Activated B cell treated with CpG ODN at 0.5 μM for 24 hours (primary cell): ENCODE data around the gene NUDT1. TPM values are rescaled to one million over a fixed set of nuclear protein-coding genes. Genes with fewer than 3 reads are reported as not detected.

ENCODE experiments used
- ATAC-seq: fragments of 200-7000 bp; cut with Tn5 transposase; one replicate; pipeline ENCODE4 v1.10.0; 2021; ENCODE audit warnings: low read depth, mild to moderate bottlenecking, moderate library complexity
- CTCF ChIA-PET: fragments of 350-600 bp; sonication (Branson Sonifier 250); formaldehyde crosslinking; loops from one replicate; lab custom pipeline; 2021; ENCODE audit warnings: antibody characterized with exemption; lab: Charles Lee
- POLR2A ChIA-PET: fragments of 350-600 bp; sonication (Branson Sonifier 250); formaldehyde crosslinking; loops from one replicate; lab custom pipeline; 2021; ENCODE audit warnings: antibody characterized with exemption; lab: Charles Lee
- DNase-seq: peaks from one replicate; pipeline ENCODE4 v3.0.0; 2022
- H3K27ac Mint-ChIP-seq: one replicate; pipeline ENCODE4 v1.8.0; 2020; ENCODE audit warnings: mixed read lengths
- H3K27me3 Mint-ChIP-seq: one replicate; pipeline ENCODE4 v1.8.0; 2021; ENCODE audit warnings: mixed read lengths
- H3K36me3 Mint-ChIP-seq: one replicate; pipeline ENCODE4 v1.8.0; 2021; ENCODE audit warnings: low read depth, mixed read lengths
- H3K4me1 Mint-ChIP-seq: one replicate; pipeline ENCODE4 v1.8.0; 2021; ENCODE audit warnings: mixed read lengths
- H3K4me3 Mint-ChIP-seq: one replicate; pipeline ENCODE4 v1.8.0; 2020; ENCODE audit warnings: mild to moderate bottlenecking, mixed read lengths
- H3K9me3 Mint-ChIP-seq: one replicate; pipeline ENCODE4 v1.8.0; 2020; ENCODE audit warnings: mixed read lengths
- intact Hi-C: fragments of 100-400 bp; cut with micrococcal nuclease; formaldehyde crosslinking; loops from one replicate; pipeline ENCODE4 v1.15.1; 2024
- total RNA-seq: library from RNA; stranded (reverse); gene quantifications from 2 replicates; pipeline ENCODE4 v1.2.3, GENCODE V29; 2022
- TF ChIP-seq, protein P1 (sequence below): fragments of 200-600 bp; IDR thresholded peaks from one replicate; pipeline ENCODE4 v1.8.0; 2022; ENCODE audit warnings: antibody characterized with exemption, mild to moderate bottlenecking

Gene NUDT1
- total RNA-seq, result 38.0 and 42.6 TPM in 2 replicates

DNA sequence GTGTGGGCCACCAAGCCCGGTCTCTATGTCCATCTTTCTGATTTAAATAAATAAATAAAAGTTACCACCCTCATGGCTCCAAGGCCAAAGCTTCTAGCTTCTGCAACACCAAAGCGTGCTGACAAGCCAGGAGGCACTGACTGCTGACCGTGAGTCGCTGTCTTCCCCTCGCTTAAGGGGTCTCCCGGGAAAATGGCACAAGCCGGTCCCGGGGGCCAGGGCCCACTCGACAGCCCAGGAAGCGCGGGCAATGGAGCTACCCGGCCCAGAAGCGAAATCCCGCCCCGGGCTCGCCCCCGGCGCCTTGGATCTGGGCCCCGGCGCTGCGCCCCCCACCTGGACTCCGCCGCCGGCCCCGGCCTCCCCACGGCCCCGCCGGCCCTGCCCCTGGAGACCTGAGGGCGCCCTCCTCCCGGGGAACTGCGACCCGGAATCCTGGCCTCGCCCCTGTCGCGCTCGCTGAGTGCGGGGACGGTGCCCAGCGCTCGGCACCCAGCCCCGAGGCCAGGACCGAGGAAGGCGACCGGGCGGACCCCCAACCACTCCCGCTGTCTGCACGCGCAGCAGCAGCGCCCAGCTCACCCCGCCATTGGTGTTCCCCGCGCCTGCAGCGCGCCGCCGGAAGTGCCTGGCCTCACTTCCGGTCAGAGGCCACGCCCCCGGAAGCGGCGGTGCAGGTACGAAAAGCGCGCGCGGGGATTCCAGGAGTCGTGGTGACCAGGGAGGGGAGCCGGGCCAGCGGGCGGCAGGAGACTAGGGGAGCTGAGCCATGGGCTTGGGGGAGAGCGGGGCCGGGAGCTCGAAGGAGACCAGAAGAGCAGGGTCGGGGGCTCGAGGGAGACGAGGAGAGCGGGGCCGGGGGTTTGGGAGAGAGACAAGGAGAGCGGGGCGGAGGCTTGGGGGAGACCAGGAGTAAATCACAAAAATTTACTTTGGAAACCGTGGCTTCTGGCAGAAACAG is at the start of gene NUDT1, which contains the start of gene MRM2:
Gene NUDT1 (plus strand): TSS at position 647 of the 961 bp plus-strand sequence. CDS start 2,349 bp downstream, outside the sequence.
Gene MRM2 (minus strand): TSS at position 626 of the 961 bp plus-strand sequence. CDS start 36 bp downstream, at position 590.
- Mint-ChIP-seq H3K4me1 (peaks cover 71% of the 10 kb centered on the region), H3K36me3 (peaks cover 31% of the 10 kb centered on the region), H3K4me3 (peak within 1 kb of the TSS; percentile 90), H3K27ac (peak within 1 kb of the TSS; percentile 89), H3K9me3 (no peaks in the 10 kb centered on the region), H3K27me3 (no peaks in the 10 kb centered on the region)
- ATAC-seq (peak; percentile 25), DNase-seq (peak; percentile 73)
- TF ChIP-seq, protein P1, sequence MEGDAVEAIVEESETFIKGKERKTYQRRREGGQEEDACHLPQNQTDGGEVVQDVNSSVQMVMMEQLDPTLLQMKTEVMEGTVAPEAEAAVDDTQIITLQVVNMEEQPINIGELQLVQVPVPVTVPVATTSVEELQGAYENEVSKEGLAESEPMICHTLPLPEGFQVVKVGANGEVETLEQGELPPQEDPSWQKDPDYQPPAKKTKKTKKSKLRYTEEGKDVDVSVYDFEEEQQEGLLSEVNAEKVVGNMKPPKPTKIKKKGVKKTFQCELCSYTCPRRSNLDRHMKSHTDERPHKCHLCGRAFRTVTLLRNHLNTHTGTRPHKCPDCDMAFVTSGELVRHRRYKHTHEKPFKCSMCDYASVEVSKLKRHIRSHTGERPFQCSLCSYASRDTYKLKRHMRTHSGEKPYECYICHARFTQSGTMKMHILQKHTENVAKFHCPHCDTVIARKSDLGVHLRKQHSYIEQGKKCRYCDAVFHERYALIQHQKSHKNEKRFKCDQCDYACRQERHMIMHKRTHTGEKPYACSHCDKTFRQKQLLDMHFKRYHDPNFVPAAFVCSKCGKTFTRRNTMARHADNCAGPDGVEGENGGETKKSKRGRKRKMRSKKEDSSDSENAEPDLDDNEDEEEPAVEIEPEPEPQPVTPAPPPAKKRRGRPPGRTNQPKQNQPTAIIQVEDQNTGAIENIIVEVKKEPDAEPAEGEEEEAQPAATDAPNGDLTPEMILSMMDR, result no peak
- intact Hi-C loops, result loop anchor here (1.0 kb wide), 2 partner anchors 10 to 19 kb away; partner anchors contain the start of gene MAD1L1
- ChIA-PET CTCF (interaction anchor here (1.7 to 6.3 kb wide), 2 partner anchors 9 to 106 kb away, joined by 5 to 35 read pairs; partner anchors contain the start of gene MAD1L1), POLR2A (interaction anchor here (0.5 to 3.1 kb wide), 13 partner anchors 9 to 729 kb away, joined by 3 to 24 read pairs (median 5); partner anchors contain the start of genes MAD1L1 and SNX8)

DNA sequence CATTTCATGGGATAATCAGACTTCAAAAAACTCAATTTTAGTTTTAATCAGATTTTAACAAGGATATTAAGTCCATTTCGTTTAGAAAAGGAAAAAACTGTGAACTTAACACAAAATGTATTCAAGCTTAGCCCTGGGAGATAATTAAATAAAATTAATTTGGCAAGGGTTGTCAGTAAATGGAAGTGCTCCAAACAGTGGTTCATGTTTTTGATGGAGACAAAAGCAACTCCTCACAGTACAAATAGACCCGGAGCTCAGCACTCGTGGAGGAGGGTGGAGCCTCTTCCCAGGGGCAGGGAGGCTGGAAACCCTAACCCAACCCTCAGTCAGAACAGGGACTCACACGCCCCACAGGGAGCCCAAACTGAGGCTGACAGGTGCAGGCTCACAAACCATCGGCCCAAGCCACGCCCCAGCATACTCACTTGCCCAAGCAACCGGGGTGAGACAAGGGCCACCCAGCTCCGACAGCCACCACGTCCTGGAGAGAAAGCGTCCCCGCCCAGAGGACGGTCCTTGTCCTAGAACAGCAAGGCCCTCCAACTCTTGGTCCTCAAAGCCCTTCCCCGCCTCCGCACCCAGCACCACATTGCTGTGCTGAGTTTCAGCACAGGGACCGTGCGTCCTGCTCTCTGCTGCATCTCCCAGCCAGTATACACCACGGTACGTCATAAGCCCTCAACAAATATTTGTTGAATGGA is 49.0 kb upstream of the NUDT1 start:
- Mint-ChIP-seq H3K4me3 (no peak overlapping the region), H3K27ac (no peak overlapping the region), H3K9me3 (peaks cover 8% of the 10 kb centered on the region), H3K36me3 (peaks cover 56% of the 10 kb centered on the region), H3K27me3 (no peaks in the 10 kb centered on the region), H3K4me1 (no peaks in the 10 kb centered on the region)
- DNase-seq, result no peak
- CTCF ChIA-PET, result no interaction called here
- TF ChIP-seq, protein P1, result no peak
- POLR2A ChIA-PET, result no interaction called here
- intact Hi-C loops, result no loop called here
- no peak for ATAC-seq

DNA sequence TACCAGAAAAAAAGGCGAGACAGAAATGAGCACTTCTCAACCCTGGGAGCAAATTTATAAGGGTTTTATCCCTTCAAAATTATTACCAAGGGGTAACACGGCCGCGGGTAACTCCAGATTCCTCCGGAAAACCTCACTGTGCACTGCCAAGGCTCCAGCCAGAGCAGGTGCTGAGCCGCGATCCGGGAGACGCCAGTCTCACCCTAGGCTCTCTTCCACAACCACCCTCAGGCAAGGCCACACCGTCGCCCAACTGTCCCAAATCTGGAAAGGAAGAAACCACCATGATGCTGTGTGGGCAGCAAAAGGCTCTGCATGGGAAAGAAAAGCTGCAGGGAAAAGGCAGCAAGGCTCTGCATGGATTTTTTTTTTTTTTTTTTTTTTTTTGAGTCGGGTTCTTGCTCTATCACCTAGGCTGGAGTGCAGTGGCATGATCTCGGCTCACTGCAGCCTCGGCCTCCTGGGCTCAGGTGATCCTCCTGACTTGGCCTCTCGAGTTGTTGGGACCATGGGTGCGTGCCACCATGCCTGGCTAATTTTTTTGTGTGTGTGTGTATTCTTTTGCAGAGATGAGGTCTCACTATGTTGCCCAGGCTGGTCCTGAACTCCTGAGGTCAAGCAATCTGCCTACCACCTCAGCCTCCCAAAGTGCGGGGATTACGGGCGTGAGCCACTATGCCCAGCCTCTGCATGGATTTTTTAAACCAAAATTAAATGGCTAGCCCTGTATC is 48.3 kb upstream of the NUDT1 start:
- Mint-ChIP-seq H3K9me3 (peaks cover 8% of the 10 kb centered on the region), H3K4me1 (no peaks in the 10 kb centered on the region), H3K4me3 (no peak overlapping the region), H3K27me3 (no peaks in the 10 kb centered on the region), H3K36me3 (peaks cover 48% of the 10 kb centered on the region), H3K27ac (no peak overlapping the region)
- DNase-seq, result no peak
- TF ChIP-seq, protein P1, result no peak
- intact Hi-C loops, result no loop called here
- ChIA-PET POLR2A (no interaction called here), CTCF (no interaction called here)
- ATAC-seq, result no peak

DNA sequence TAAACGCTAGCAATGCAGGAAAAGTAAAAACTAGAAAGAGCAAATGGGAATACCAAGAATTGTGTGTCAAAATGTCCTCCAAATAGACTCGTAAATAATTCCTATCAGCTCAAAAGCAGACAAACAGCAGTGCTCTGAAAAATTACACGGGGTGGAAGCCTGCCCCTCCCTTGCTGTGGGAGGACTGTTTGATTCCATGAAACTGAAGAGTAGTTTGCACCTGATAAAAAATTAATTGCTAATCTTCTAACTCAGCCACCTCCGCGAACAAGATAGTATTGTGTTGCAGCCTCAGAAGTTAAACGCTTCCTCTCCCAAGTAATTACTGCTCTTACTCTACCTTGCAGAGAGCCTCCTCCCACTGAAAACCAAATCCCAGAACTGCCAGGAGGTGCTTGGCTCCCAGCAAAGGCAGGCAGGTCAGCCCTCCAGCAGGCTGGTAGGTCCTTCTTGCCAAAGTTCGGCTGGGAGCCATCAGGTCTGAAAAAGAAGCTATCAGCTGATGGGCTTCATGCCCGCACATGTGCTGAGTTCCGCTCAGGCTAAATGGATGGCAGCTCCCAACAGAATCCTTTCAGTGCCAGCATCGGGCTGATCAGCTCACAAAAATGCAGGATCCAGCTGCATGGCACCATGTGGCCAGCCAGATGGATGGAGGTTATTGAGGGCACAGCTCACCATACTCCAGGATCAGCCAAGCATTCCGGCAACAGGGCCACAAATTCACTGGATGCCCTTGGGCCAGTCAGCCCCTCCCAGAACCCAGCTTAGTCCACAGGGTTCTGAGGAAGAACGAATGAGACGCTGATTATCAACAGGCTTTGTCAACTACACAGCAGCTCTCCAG is 46.4 kb upstream of the NUDT1 start:
- Mint-ChIP-seq H3K4me3 (no peak overlapping the region), H3K9me3 (no peaks in the 10 kb centered on the region), H3K36me3 (peaks cover 51% of the 10 kb centered on the region), H3K4me1 (no peaks in the 10 kb centered on the region), H3K27me3 (no peaks in the 10 kb centered on the region), H3K27ac (no peak overlapping the region)
- POLR2A ChIA-PET, result no interaction called here
- TF ChIP-seq, protein P1, result no peak
- no peak for DNase-seq
- no peak for ATAC-seq
- intact Hi-C loops, result no loop called here
- CTCF ChIA-PET, result interaction anchor here (0.7 to 1.3 kb wide), 3 partner anchors 8 to 96 kb away, joined by 3 to 4 read pairs (median 3); no protein-coding TSS in a partner anchor
